GM23338 (cell line): ENCODE data around the gene NRXN2. TPM values are rescaled to one million over a fixed set of nuclear protein-coding genes. Genes with fewer than 3 reads are reported as not detected.

Experiments used
- ATAC-seq: fragments of 200-7000 bp; cut with Tn5 transposase; 3 replicates; pipeline ENCODE4 v1.9.1; 2020
- DNase-seq: peaks from one replicate; pipeline ENCODE4 v3.0.0-alpha.2; 2015; ENCODE audit warnings: low spot score
- H2AFZ ChIP-seq: fragments of 200-600 bp; sonication (generic); 2 replicates; pipeline ENCODE4 v1.8.0; 2016; ENCODE audit warnings: antibody characterized with exemption, mild to moderate bottlenecking, moderate library complexity
- H3F3A ChIP-seq: fragments of 200-600 bp; sonication (generic); replicated peaks from 2 replicates; pipeline ENCODE4 v1.8.0; 2017; ENCODE audit warnings: antibody characterized with exemption, mixed run types, low read depth
- H3K27ac ChIP-seq: fragments of 200-600 bp; sonication (generic); 2 replicates; pipeline ENCODE4 v1.6.1; 2016; ENCODE audit warnings: low read depth
- H3K27me3 ChIP-seq: fragments of 200-600 bp; sonication (generic); 2 replicates; pipeline ENCODE4 v1.8.0; 2016; ENCODE audit warnings: mild to moderate bottlenecking, mixed run types, moderate library complexity; ENCODE audit not compliant: insufficient read depth
- H3K36me3 ChIP-seq: fragments of 200-600 bp; sonication (generic); 2 replicates; pipeline ENCODE4 v1.8.0; 2016; ENCODE audit warnings: mild to moderate bottlenecking; ENCODE audit not compliant: insufficient read depth
- H3K4me1 ChIP-seq: fragments of 200-600 bp; sonication (generic); 2 replicates; pipeline ENCODE4 v1.8.0; 2016; ENCODE audit warnings: mild to moderate bottlenecking, moderate library complexity; ENCODE audit not compliant: insufficient read depth
- H3K4me2 ChIP-seq: fragments of 200-600 bp; sonication (generic); 2 replicates; pipeline ENCODE4 v1.7.1; 2017; ENCODE audit warnings: mixed run types
- H3K4me3 ChIP-seq: fragments of 200-600 bp; sonication (generic); 2 replicates; pipeline ENCODE4 v1.6.1; 2016; ENCODE audit warnings: mixed run types
- H3K79me2 ChIP-seq: fragments of 200-600 bp; sonication (generic); replicated peaks from 2 replicates; pipeline ENCODE4 v1.8.0; 2017; ENCODE audit warnings: mild to moderate bottlenecking; ENCODE audit not compliant: insufficient read depth
- H3K9me2 ChIP-seq: fragments of 200-600 bp; sonication (generic); 2 replicates; pipeline ENCODE4 v1.8.0; 2017; ENCODE audit not compliant: insufficient read depth
- H4K20me1 ChIP-seq: fragments of 200-600 bp; sonication (generic); replicated peaks from 2 replicates; pipeline ENCODE4 v1.8.0; 2017; ENCODE audit warnings: mild to moderate bottlenecking; ENCODE audit not compliant: insufficient read depth
- H3K27ac Mint-ChIP-seq: 2 replicates; pipeline ENCODE4 v1.8.0; 2020; ENCODE audit warnings: inconsistent platforms, mild to moderate bottlenecking, moderate library complexity, mixed read lengths
- H3K27me3 Mint-ChIP-seq: 3 replicates; pipeline ENCODE4 v1.8.0; 2022; ENCODE audit warnings: low read depth, mild to moderate bottlenecking, moderate library complexity, mixed read lengths, inconsistent platforms; ENCODE audit not compliant: insufficient read depth, poor library complexity
- H3K36me3 Mint-ChIP-seq: 3 replicates; pipeline ENCODE4 v1.8.0; 2021; ENCODE audit warnings: low read depth, mild to moderate bottlenecking, inconsistent platforms, moderate library complexity, mixed read lengths
- H3K4me1 Mint-ChIP-seq: 3 replicates; pipeline ENCODE4 v1.8.0; 2020; ENCODE audit warnings: mild to moderate bottlenecking, inconsistent platforms, mixed read lengths
- H3K4me3 Mint-ChIP-seq: 3 replicates; pipeline ENCODE4 v1.8.0; 2021; ENCODE audit warnings: moderate library complexity, mild to moderate bottlenecking, inconsistent platforms, mixed read lengths
- H3K9me3 Mint-ChIP-seq: 3 replicates; pipeline ENCODE4 v1.8.0; 2020; ENCODE audit warnings: moderate library complexity, mild to moderate bottlenecking, inconsistent platforms, mixed read lengths
- CREB1 ChIP-seq: fragments of 250-450 bp; sonication (Bioruptor Pico); IDR thresholded peaks from 2 replicates; pipeline ENCODE4 v1.5.0; 2020; ENCODE audit warnings: low read depth, mild to moderate bottlenecking, moderate library complexity
- EZH2 ChIP-seq: fragments of 200-600 bp; sonication (generic); IDR thresholded peaks from one replicate; pipeline ENCODE4 v1.8.0; 2017; ENCODE audit warnings: antibody characterized with exemption, mild to moderate bottlenecking, low read depth; ENCODE audit not compliant: unreplicated experiment
- EZH2phosphoT487 ChIP-seq: fragments of 200-600 bp; sonication (generic); IDR thresholded peaks from one replicate; pipeline ENCODE4 v1.8.1; 2018; ENCODE audit warnings: antibody characterized with exemption; ENCODE audit not compliant: unreplicated experiment
- JUNB ChIP-seq: IDR thresholded peaks from one replicate; pipeline ENCODE4 v1.6.1; 2016; ENCODE audit warnings: antibody characterized with exemption; ENCODE audit not compliant: unreplicated experiment
- NANOG ChIP-seq: IDR thresholded peaks from 2 replicates; pipeline ENCODE4 v1.6.1; 2016; ENCODE audit warnings: antibody characterized with exemption, borderline replicate concordance
- POLR2AphosphoS5 ChIP-seq: IDR thresholded peaks from 2 replicates; pipeline ENCODE4 v1.6.1; 2016; ENCODE audit warnings: antibody characterized with exemption, low read depth
- STAT1 ChIP-seq: IDR thresholded peaks from one replicate; pipeline ENCODE4 v1.6.1; 2016; ENCODE audit warnings: antibody characterized with exemption; ENCODE audit not compliant: unreplicated experiment
- ZNF114 ChIP-seq: fragments of 250-450 bp; sonication (Bioruptor Pico); IDR thresholded peaks from 2 replicates; pipeline ENCODE4 v1.5.0; 2020; ENCODE audit warnings: mild to moderate bottlenecking, moderate library complexity
- ZNF331 ChIP-seq: fragments of 250-450 bp; sonication (Bioruptor Pico); IDR thresholded peaks from 2 replicates; pipeline ENCODE4 v1.5.0; 2020; ENCODE audit warnings: low read depth, mild to moderate bottlenecking, moderate library complexity
- polyA plus RNA-seq: library from polyadenylated mRNA; unstranded; fragments of >200 nt; fragmentation: Nextera tagmentation; extraction: Ambion mirVana; gene quantifications from 2 replicates; pipeline ENCODE4 v1.2.1, GENCODE V29; 2016
- total RNA-seq: library from RNA; depleted of rRNA; stranded (reverse); fragments of >200 nt; shearing (Covaris generic); gene quantifications from 2 replicates; pipeline ENCODE4 v1.2.3, GENCODE V29; 2014
- TF ChIP-seq, protein P1 (sequence below): IDR thresholded peaks from one replicate; pipeline ENCODE4 v1.6.1; 2018; ENCODE audit warnings: antibody characterized with exemption; ENCODE audit not compliant: unreplicated experiment
- TF ChIP-seq, protein P2 (sequence below): IDR thresholded peaks from 2 replicates; pipeline ENCODE4 v1.6.1; 2016; ENCODE audit warnings: antibody characterized with exemption
- TF ChIP-seq, protein P3 (sequence below), 2 experiments: fragments of 200-600 bp in 1 of 2; sonication (generic) in 1 of 2; conservative IDR thresholded peaks; 2 replicates each; pipeline versions ENCODE4 v1.5.1 to v1.6.1; 2016 to 2017; ENCODE audit warnings: antibody characterized with exemption in 2 of 2, low read depth in 2 of 2, mild to moderate bottlenecking in 2 of 2, moderate library complexity in 1 of 2
- TF ChIP-seq, protein P4 (sequence below): fragments of 250-450 bp; sonication (Bioruptor Pico); IDR thresholded peaks from 2 replicates; pipeline ENCODE4 v1.5.0; 2020; ENCODE audit warnings: mild to moderate bottlenecking, moderate library complexity

The NRXN2 gene
- total and polyA plus RNA-seq, 2 experiments from 2014 or later = 3.4 to 17.0 TPM

GRCh38 chr11:64556721-64557250, 166.2 kb downstream of the NRXN2 start:
- Histone ChIP-seq H3K27me3 (no peaks in the 10 kb centered on the region), H3K27ac (no peak overlapping the region), H2AFZ (no peak overlapping the region), H3K79me2 (no peaks in the 10 kb centered on the region), H3K4me1 (peaks cover 9% of the 10 kb centered on the region), H3F3A (no peaks in the 10 kb centered on the region), H3K36me3 (no peaks in the 10 kb centered on the region), H3K4me2 (no peak overlapping the region), H3K4me3 (no peak overlapping the region), H3K9me2 (no peaks in the 10 kb centered on the region), H4K20me1 (no peaks in the 10 kb centered on the region)
- ATAC-seq (no peak), DNase-seq (no peak)
- TF ChIP-seq NANOG (no peak), STAT1 (no peak), JUNB (no peak), CREB1 (no peak), POLR2AphosphoS5 (no peak), ZNF114 (CRISPR knock-in tag) (no peak), EZH2 (no peak), ZNF331 (CRISPR knock-in tag) (no peak), EZH2phosphoT487 (no peak)
- TF ChIP-seq, protein P1, sequence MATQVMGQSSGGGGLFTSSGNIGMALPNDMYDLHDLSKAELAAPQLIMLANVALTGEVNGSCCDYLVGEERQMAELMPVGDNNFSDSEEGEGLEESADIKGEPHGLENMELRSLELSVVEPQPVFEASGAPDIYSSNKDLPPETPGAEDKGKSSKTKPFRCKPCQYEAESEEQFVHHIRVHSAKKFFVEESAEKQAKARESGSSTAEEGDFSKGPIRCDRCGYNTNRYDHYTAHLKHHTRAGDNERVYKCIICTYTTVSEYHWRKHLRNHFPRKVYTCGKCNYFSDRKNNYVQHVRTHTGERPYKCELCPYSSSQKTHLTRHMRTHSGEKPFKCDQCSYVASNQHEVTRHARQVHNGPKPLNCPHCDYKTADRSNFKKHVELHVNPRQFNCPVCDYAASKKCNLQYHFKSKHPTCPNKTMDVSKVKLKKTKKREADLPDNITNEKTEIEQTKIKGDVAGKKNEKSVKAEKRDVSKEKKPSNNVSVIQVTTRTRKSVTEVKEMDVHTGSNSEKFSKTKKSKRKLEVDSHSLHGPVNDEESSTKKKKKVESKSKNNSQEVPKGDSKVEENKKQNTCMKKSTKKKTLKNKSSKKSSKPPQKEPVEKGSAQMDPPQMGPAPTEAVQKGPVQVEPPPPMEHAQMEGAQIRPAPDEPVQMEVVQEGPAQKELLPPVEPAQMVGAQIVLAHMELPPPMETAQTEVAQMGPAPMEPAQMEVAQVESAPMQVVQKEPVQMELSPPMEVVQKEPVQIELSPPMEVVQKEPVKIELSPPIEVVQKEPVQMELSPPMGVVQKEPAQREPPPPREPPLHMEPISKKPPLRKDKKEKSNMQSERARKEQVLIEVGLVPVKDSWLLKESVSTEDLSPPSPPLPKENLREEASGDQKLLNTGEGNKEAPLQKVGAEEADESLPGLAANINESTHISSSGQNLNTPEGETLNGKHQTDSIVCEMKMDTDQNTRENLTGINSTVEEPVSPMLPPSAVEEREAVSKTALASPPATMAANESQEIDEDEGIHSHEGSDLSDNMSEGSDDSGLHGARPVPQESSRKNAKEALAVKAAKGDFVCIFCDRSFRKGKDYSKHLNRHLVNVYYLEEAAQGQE = no peak
- TF ChIP-seq, protein P2, sequence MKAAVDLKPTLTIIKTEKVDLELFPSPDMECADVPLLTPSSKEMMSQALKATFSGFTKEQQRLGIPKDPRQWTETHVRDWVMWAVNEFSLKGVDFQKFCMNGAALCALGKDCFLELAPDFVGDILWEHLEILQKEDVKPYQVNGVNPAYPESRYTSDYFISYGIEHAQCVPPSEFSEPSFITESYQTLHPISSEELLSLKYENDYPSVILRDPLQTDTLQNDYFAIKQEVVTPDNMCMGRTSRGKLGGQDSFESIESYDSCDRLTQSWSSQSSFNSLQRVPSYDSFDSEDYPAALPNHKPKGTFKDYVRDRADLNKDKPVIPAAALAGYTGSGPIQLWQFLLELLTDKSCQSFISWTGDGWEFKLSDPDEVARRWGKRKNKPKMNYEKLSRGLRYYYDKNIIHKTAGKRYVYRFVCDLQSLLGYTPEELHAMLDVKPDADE = no peak
- TF ChIP-seq, protein P3, sequence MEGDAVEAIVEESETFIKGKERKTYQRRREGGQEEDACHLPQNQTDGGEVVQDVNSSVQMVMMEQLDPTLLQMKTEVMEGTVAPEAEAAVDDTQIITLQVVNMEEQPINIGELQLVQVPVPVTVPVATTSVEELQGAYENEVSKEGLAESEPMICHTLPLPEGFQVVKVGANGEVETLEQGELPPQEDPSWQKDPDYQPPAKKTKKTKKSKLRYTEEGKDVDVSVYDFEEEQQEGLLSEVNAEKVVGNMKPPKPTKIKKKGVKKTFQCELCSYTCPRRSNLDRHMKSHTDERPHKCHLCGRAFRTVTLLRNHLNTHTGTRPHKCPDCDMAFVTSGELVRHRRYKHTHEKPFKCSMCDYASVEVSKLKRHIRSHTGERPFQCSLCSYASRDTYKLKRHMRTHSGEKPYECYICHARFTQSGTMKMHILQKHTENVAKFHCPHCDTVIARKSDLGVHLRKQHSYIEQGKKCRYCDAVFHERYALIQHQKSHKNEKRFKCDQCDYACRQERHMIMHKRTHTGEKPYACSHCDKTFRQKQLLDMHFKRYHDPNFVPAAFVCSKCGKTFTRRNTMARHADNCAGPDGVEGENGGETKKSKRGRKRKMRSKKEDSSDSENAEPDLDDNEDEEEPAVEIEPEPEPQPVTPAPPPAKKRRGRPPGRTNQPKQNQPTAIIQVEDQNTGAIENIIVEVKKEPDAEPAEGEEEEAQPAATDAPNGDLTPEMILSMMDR (conservative IDR thresholded peaks at IDR 0.05; ENCODE audit: low read depth in 2 of 2) = no peak
- TF ChIP-seq, protein P4, sequence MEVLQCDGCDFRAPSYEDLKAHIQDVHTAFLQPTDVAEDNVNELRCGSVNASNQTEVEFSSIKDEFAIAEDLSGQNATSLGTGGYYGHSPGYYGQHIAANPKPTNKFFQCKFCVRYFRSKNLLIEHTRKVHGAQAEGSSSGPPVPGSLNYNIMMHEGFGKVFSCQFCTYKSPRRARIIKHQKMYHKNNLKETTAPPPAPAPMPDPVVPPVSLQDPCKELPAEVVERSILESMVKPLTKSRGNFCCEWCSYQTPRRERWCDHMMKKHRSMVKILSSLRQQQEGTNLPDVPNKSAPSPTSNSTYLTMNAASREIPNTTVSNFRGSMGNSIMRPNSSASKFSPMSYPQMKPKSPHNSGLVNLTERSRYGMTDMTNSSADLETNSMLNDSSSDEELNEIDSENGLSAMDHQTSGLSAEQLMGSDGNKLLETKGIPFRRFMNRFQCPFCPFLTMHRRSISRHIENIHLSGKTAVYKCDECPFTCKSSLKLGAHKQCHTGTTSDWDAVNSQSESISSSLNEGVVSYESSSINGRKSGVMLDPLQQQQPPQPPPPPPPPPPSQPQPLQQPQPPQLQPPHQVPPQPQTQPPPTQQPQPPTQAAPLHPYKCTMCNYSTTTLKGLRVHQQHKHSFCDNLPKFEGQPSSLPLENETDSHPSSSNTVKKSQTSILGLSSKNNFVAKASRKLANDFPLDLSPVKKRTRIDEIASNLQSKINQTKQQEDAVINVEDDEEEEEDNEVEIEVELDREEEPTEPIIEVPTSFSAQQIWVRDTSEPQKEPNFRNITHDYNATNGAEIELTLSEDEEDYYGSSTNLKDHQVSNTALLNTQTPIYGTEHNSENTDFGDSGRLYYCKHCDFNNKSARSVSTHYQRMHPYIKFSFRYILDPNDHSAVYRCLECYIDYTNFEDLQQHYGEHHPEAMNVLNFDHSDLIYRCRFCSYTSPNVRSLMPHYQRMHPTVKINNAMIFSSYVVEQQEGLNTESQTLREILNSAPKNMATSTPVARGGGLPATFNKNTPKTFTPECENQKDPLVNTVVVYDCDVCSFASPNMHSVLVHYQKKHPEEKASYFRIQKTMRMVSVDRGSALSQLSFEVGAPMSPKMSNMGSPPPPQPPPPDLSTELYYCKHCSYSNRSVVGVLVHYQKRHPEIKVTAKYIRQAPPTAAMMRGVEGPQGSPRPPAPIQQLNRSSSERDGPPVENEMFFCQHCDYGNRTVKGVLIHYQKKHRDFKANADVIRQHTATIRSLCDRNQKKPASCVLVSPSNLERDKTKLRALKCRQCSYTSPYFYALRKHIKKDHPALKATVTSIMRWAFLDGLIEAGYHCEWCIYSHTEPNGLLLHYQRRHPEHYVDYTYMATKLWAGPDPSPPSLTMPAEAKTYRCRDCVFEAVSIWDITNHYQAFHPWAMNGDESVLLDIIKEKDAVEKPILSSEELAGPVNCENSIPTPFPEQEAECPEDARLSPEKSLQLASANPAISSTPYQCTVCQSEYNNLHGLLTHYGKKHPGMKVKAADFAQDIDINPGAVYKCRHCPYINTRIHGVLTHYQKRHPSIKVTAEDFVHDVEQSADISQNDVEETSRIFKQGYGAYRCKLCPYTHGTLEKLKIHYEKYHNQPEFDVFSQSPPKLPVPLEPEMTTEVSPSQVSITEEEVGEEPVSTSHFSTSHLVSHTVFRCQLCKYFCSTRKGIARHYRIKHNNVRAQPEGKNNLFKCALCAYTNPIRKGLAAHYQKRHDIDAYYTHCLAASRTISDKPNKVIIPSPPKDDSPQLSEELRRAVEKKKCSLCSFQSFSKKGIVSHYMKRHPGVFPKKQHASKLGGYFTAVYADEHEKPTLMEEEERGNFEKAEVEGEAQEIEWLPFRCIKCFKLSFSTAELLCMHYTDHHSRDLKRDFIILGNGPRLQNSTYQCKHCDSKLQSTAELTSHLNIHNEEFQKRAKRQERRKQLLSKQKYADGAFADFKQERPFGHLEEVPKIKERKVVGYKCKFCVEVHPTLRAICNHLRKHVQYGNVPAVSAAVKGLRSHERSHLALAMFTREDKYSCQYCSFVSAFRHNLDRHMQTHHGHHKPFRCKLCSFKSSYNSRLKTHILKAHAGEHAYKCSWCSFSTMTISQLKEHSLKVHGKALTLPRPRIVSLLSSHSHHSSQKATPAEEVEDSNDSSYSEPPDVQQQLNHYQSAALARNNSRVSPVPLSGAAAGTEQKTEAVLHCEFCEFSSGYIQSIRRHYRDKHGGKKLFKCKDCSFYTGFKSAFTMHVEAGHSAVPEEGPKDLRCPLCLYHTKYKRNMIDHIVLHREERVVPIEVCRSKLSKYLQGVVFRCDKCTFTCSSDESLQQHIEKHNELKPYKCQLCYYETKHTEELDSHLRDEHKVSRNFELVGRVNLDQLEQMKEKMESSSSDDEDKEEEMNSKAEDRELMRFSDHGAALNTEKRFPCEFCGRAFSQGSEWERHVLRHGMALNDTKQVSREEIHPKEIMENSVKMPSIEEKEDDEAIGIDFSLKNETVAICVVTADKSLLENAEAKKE (CRISPR knock-in tag) = no peak
- H3K27ac Mint-ChIP-seq = no peak overlapping the region
- H3K36me3 Mint-ChIP-seq = peaks cover 10% of the 10 kb centered on the region
- no peak overlapping the region for H3K4me3 Mint-ChIP-seq
- H3K9me3 Mint-ChIP-seq = peaks cover 15% of the 10 kb centered on the region; the same call in 2 of the 3 replicates
- H3K4me1 Mint-ChIP-seq = peaks cover 42% of the 10 kb centered on the region
- H3K27me3 Mint-ChIP-seq = peaks cover 23% of the 10 kb centered on the region
